Mammary epithelial cell (primary cell): ENCODE results near the gene SIN3A.

Source experiments
- CTCF ChIP-seq, 2 donors: IDR thresholded peaks in 1 of 2; conservative IDR thresholded peaks in 1 of 2; 2 replicates each; pipeline ENCODE4 v1.5.1; 2011 to 2012; ENCODE audit warnings: inconsistent platforms in 2 of 2, low read length in 2 of 2, mild to moderate bottlenecking in 2 of 2, control low read depth in 1 of 2, low read depth in 1 of 2; ENCODE audit not compliant: insufficient read depth in 1 of 2; ENCODE audit errors: extremely low read depth in 1 of 2
- EZH2 ChIP-seq: IDR thresholded peaks from 2 replicates; pipeline ENCODE4 v1.6.1; 2012; ENCODE audit warnings: low read length, inconsistent platforms, borderline replicate concordance

- TF ChIP-seq EZH2 (no peak), CTCF (conservative IDR thresholded peaks at IDR 0.05 in 1 of 2, IDR thresholded peaks at IDR 0.05 in 1 of 2; ENCODE audit: extremely low read depth in 1 of 2, insufficient read depth in 1 of 2, low read depth in 1 of 2, low read length in 2 of 2) (no peak)
Measured at GRCh38 chr15:75358771-75359536, 92.5 kb downstream of the SIN3A start.
